ENCODE data around the gene IL1RAPL1. TPM values are rescaled to one million over a fixed set of nuclear protein-coding genes. Genes with fewer than 3 reads are reported as not detected.

IL1RAPL1 gene
- total RNA-seq, 4 donors from 2014 or later = 0.42 to 0.99 (median 0.46) TPM

DNA sequence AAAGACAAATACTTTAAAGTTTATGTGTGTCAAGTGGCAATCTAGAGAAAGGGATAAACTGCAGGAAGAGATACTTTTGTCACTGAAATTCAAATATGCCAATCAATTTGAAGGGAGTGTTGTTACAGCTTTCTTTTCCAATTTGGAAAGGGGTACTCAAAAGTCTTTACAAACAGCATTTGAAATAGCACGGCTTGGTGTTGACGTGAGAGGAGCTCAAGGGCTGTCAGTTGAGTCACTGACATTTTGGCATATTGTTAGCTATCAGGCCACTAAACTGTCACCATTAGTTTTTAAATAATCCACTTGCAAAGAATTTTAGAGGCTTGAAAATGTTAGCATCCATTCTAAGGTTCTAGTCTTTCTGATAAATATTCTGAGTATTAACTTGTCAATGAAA, 698.4 kb downstream of the IL1RAPL1 start:
- H3K4me3 ChIP-seq = no peak overlapping the region
- no peak for DNase-seq (ENCODE audit: extremely low spot score)
- no peak overlapping the region for H3K27ac ChIP-seq (replicated peaks in 1 of 4)
- peaks cover 0 to 5% (median 0%) of the 10 kb centered on the region in 4 donors for H3K9me3 ChIP-seq
- TF ChIP-seq EP300 (IDR thresholded peaks at IDR 0.05) (no peak), POLR2A (IDR thresholded peaks at IDR 0.05; ENCODE audit: low read depth) (no peak), POLR2AphosphoS5 (IDR thresholded peaks at IDR 0.05) (no peak)
- TF ChIP-seq, protein P1, sequence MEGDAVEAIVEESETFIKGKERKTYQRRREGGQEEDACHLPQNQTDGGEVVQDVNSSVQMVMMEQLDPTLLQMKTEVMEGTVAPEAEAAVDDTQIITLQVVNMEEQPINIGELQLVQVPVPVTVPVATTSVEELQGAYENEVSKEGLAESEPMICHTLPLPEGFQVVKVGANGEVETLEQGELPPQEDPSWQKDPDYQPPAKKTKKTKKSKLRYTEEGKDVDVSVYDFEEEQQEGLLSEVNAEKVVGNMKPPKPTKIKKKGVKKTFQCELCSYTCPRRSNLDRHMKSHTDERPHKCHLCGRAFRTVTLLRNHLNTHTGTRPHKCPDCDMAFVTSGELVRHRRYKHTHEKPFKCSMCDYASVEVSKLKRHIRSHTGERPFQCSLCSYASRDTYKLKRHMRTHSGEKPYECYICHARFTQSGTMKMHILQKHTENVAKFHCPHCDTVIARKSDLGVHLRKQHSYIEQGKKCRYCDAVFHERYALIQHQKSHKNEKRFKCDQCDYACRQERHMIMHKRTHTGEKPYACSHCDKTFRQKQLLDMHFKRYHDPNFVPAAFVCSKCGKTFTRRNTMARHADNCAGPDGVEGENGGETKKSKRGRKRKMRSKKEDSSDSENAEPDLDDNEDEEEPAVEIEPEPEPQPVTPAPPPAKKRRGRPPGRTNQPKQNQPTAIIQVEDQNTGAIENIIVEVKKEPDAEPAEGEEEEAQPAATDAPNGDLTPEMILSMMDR (IDR thresholded peaks at IDR 0.05) = no peak
- WGBS = 76% methylated on average over 2 of the region's 2 CpGs
- intact Hi-C loops (cut with DNase I) = no loop called here
- H3K27me3 ChIP-seq = no peaks in the 10 kb centered on the region
- no peaks in the 10 kb centered on the region for H3K4me1 ChIP-seq
- no peaks in the 10 kb centered on the region for H3K36me3 ChIP-seq

DNA sequence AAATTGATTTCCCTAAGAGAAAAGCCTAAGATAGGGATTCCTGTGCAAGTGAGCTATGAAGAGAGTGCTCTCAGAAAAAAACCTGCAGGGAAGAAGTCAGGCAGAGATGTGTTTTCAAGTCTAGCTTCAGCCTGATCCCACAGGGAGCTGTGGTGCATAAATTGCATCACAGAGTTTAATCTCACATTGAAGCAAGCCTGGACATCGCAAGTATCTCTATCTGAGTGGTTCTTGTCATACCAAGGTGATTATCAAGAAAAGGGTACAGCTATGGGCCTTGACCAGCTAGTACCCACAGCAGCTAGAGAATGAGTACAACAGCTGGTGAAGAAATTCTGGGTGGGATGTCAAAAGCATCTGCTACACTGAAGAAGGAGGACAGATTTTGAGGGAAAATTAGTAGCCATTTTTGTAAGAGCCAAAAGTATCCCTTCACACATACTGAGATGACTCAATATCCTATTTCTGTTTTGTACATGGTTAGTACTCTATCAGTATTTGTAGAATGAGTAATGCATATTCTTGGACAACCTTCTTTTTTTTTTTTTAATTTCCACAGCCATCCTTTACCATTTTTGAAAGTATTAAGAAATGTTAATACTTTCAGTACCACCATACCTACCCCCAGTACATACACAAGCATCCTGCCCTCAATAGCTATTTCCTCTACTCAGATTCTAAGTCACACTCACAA, 708.9 kb downstream of the IL1RAPL1 start:
- Histone ChIP-seq H3K27me3 (no peaks in the 10 kb centered on the region), H3K9me3 (no peaks in the 10 kb centered on the region), H3K27ac (replicated peaks in 1 of 4) (no peak overlapping the region), H3K4me3 (no peak overlapping the region), H3K36me3 (no peaks in the 10 kb centered on the region), H3K4me1 (peaks cover 0 to 9% (median 0%) of the 10 kb centered on the region in 4 donors)
- 67% methylated on average over 1 of the region's 1 CpG for WGBS
- TF ChIP-seq POLR2AphosphoS5 (IDR thresholded peaks at IDR 0.05) = no peak
- TF ChIP-seq, protein P1 (IDR thresholded peaks at IDR 0.05) = no peak
- TF ChIP-seq POLR2A (IDR thresholded peaks at IDR 0.05; ENCODE audit: low read depth) = no peak
- no peak for TF ChIP-seq EP300 (IDR thresholded peaks at IDR 0.05)
- intact Hi-C loops (cut with DNase I) = no loop called here
- no peak for DNase-seq (ENCODE audit: extremely low spot score)

DNA sequence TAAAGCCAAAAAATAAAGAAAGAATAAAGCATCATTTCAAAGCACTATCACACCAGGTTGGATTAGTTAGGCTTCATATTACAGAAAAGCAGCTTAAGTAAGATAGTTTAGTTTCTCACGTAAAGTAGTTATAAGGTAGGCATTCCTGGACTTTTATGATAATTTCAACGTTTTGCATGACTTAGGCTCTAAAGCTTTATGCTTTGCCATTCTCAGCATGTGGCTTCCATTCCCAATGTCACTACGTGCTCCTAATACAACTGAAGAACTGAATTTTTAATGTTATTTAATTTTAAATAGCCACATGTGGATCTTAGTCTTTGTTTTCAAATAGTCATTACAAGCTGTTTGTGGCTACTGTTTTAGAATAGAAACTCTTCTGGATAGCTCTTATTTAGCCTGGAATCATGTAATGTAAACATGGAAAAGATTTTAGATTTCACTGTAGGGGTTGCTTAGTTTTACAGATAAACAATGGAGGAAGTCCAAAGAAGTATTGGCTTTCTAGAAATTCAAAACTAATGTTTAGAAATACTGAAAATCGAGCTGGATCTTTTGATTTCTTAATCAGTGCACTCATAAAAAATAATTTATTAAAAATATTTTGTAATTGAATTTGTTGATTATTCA, 710.0 kb downstream of the IL1RAPL1 start:
- Histone ChIP-seq H3K9me3 (no peaks in the 10 kb centered on the region), H3K27me3 (no peaks in the 10 kb centered on the region), H3K4me3 (no peak overlapping the region), H3K36me3 (no peaks in the 10 kb centered on the region), H3K4me1 (peaks cover 0 to 9% (median 0%) of the 10 kb centered on the region in 4 donors), H3K27ac (replicated peaks in 1 of 4) (no peak overlapping the region)
- no peak for DNase-seq (ENCODE audit: extremely low spot score)
- intact Hi-C loops (cut with DNase I) = no loop called here
- 34% methylated on average over 4 of the region's 4 CpGs for WGBS
- TF ChIP-seq, protein P1 (IDR thresholded peaks at IDR 0.05) = no peak
- no peak for TF ChIP-seq EP300 (IDR thresholded peaks at IDR 0.05)
- TF ChIP-seq POLR2A (IDR thresholded peaks at IDR 0.05; ENCODE audit: low read depth) = no peak
- no peak for TF ChIP-seq POLR2AphosphoS5 (IDR thresholded peaks at IDR 0.05)

DNA sequence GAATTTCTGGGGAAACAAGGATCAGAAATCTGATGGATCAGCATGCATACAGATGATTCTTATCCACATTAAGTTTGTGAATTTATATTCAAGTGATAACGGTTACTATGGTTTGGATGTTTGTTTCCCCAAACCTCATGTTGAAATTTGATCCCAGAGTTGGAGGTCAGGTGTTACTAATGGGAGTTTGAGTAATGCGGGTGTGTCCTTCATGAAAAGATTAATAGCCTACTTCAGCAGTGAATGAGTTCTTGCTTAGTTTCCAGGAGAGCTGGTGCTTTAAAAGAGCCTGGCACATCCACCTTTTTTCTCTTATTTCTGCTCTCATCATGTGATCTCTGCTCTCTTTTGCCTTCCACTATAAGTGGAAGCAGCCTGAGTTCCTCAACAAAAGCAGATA, 712.4 kb downstream of the IL1RAPL1 start:
- intact Hi-C loops (cut with DNase I) = no loop called here
- Histone ChIP-seq H3K36me3 (no peaks in the 10 kb centered on the region), H3K27ac (replicated peaks in 1 of 4) (no peak overlapping the region), H3K4me1 (peaks cover 0 to 9% (median 0%) of the 10 kb centered on the region in 4 donors), H3K27me3 (no peaks in the 10 kb centered on the region), H3K4me3 (no peak overlapping the region), H3K9me3 (no peaks in the 10 kb centered on the region)
- 62% methylated on average over 2 of the region's 2 CpGs for WGBS
- TF ChIP-seq EP300 (IDR thresholded peaks at IDR 0.05) (no peak), POLR2A (IDR thresholded peaks at IDR 0.05; ENCODE audit: low read depth) (no peak), POLR2AphosphoS5 (IDR thresholded peaks at IDR 0.05) (no peak)
- TF ChIP-seq, protein P1 (IDR thresholded peaks at IDR 0.05) = no peak
- no peak for DNase-seq (ENCODE audit: extremely low spot score)

Data from esophagus muscularis mucosa (tissue), 4 donors.